Mucosa of descending colon (tissue), 3 donors: Measurements from ENCODE around the gene POLQ. TPM values are rescaled to one million over a fixed set of nuclear protein-coding genes. Genes with fewer than 3 reads are reported as not detected.
A peak's percentile ranks its signal among the peaks of the same experiment; 100 is the strongest.

Experiments used
- ATAC-seq: fragments of 200-7000 bp; cut with Tn5 transposase; one replicate; pipeline ENCODE4 v1.9.1; 2020; ENCODE audit warnings: mild to moderate bottlenecking, moderate library complexity
- DNase-seq, 3 donors: peaks; one replicate each; pipeline ENCODE4 v3.0.0-alpha.2; 2020
- H3K36me3 ChIP-seq: fragments of 200-600 bp; one replicate; pipeline ENCODE4 v1.8.0; 2021; ENCODE audit warnings: low read depth, mild to moderate bottlenecking
- H3K4me1 ChIP-seq: fragments of 200-600 bp; one replicate; pipeline ENCODE4 v1.8.0; 2021; ENCODE audit warnings: low read depth, mild to moderate bottlenecking
- H3K4me3 ChIP-seq: fragments of 200-600 bp; one replicate; pipeline ENCODE4 v1.8.0; 2021; ENCODE audit warnings: mild to moderate bottlenecking
- H3K9me3 ChIP-seq: fragments of 200-600 bp; one replicate; pipeline ENCODE4 v1.8.0; 2021; ENCODE audit warnings: mild to moderate bottlenecking
- CTCF ChIP-seq: fragments of 200-600 bp; IDR thresholded peaks from one replicate; pipeline ENCODE4 v1.8.0; 2022; ENCODE audit warnings: antibody characterized with exemption, mild to moderate bottlenecking
- intact Hi-C, 2 donors: fragments of 100-400 bp; cut with DNase I in 1 of 2; cut with micrococcal nuclease in 1 of 2; formaldehyde crosslinking; loops; one replicate each; pipeline versions ENCODE4 v1.11.0 to v1.11.1; 2022; cut with DNase I, micrococcal nuclease
- total RNA-seq, 3 donors: library from RNA; stranded (reverse); fragmentation: NEBNext Ultra II Directional in 2 of 3; extraction: Animal tissue kit (Norgen Biotek cat#: 25700) in 2 of 3; gene quantifications; one replicate each; pipeline versions ENCODE4 v1.2.1 to v1.2.4, GENCODE V29; 2021 to 2023
- donor health status: DM: no; HTN: no; CAD: no; lungs with moderate emphysema.
- donor health status: DM: no; HTN: no; CAD: no.
- donor health status: DM: no; HTN: yes; CAD: no.

Gene POLQ
- total RNA-seq, 3 donors from 2014 or later, result 1.9 to 4.8 (median 3.2) TPM

- DNase-seq (no peak), ATAC-seq (no peak)
- no peak for TF ChIP-seq CTCF
- H3K36me3 ChIP-seq, result no peaks in the 10 kb centered on the region
- no peak overlapping the region for H3K4me3 ChIP-seq
- H3K4me1 ChIP-seq, result no peaks in the 10 kb centered on the region
- intact Hi-C loops, result no loop called here
- no peaks in the 10 kb centered on the region for H3K9me3 ChIP-seq
Observed at GRCh38 chr3:121443456-121443855, 102.3 kb downstream of the POLQ start.

GRCh38 chr3:121436641-121437040 lies 109.1 kb downstream of the POLQ start:
- ATAC-seq (no peak), DNase-seq (peak in 1 of 3 donors; percentile 14)
- no peaks in the 10 kb centered on the region for H3K4me1 ChIP-seq
- intact Hi-C loops, result no loop called here
- H3K9me3 ChIP-seq, result no peaks in the 10 kb centered on the region
- TF ChIP-seq CTCF, result no peak
- no peaks in the 10 kb centered on the region for H3K36me3 ChIP-seq
- H3K4me3 ChIP-seq, result no peak overlapping the region

- no peak overlapping the region for H3K4me3 ChIP-seq
- H3K36me3 ChIP-seq, result no peaks in the 10 kb centered on the region
- H3K9me3 ChIP-seq, result no peaks in the 10 kb centered on the region
- ATAC-seq (no peak), DNase-seq (no peak)
- intact Hi-C loops, result no loop called here
- no peak for TF ChIP-seq CTCF
- H3K4me1 ChIP-seq, result no peaks in the 10 kb centered on the region
Observed at GRCh38 chr3:121436074-121436473, 109.7 kb downstream of the POLQ start.

- intact Hi-C loops, result no loop called here
- no peaks in the 10 kb centered on the region for H3K9me3 ChIP-seq
- no peaks in the 10 kb centered on the region for H3K4me1 ChIP-seq
- TF ChIP-seq CTCF, result no peak
- H3K4me3 ChIP-seq, result no peak overlapping the region
- ATAC-seq (peak; percentile 95), DNase-seq (peak in 1 of 3 donors; percentile 71)
- H3K36me3 ChIP-seq, result no peaks in the 10 kb centered on the region
Observed at GRCh38 chr3:121431726-121432517, 113.9 kb downstream of the POLQ start.

- ATAC-seq (no peak), DNase-seq (no peak)
- intact Hi-C loops, result no loop called here
- Histone ChIP-seq H3K36me3 (no peaks in the 10 kb centered on the region), H3K4me3 (no peak overlapping the region), H3K4me1 (no peaks in the 10 kb centered on the region), H3K9me3 (no peaks in the 10 kb centered on the region)
- no peak for TF ChIP-seq CTCF
Observed at GRCh38 chr3:121430664-121431215, 115.0 kb downstream of the POLQ start.
